ENCODE data around the gene BRWD1. TPM values are rescaled to one million over a fixed set of nuclear protein-coding genes. Genes with fewer than 3 reads are reported as not detected.

BRWD1 gene
- total and polyA plus RNA-seq, 2 of the 13 experiments (the other 11 are each of a cell fraction or from before 2014, with no cell fraction given) = 13.9 to 28.0 TPM

- BruUV-seq (replicated peaks) = no TSS peak
- Histone ChIP-seq H3K36me3 (replicated peaks in 1 of 2; ENCODE audit: control insufficient read depth in 1 of 2, insufficient read depth in 2 of 2, low read length in 2 of 2) (peaks cover 0 to 19% of the 10 kb centered on the region in 2 experiments; a peak in 3 of 5 replicates), H2AFZ (ENCODE audit: low read length) (no peak overlapping the region), H3K4me2 (ENCODE audit: low read depth, low read length) (peak overlapping the region; percentile 84; the same call in 1 of the 2 replicates), H3K27ac (ENCODE audit: extremely low read length, insufficient read depth, low read length) (no peak overlapping the region), H4K20me1 (ENCODE audit: insufficient read depth, low read length) (peaks cover 28% of the 10 kb centered on the region), H3K27me3 (ENCODE audit: control insufficient read depth in 1 of 2, insufficient read depth in 2 of 2, low read length in 2 of 2) (no peaks in the 10 kb centered on the region; a peak in 1 of 5 replicates), H3K9me3 (ENCODE audit: low read length) (no peaks in the 10 kb centered on the region), H3K9ac (ENCODE audit: insufficient read depth, low read depth, low read length) (no peak overlapping the region), H3K4me3 (replicated peaks in 1 of 3; ENCODE audit: insufficient read depth in 1 of 3, low read depth in 2 of 3, low read length in 3 of 3) (peak overlapping the region in 1 of 3 experiments; percentile 48; a peak in 1 of 6 replicates), H3K4me1 (ENCODE audit: insufficient read depth, low read length) (peaks cover 22% of the 10 kb centered on the region), H3K79me2 (ENCODE audit: insufficient read depth, low read length) (peaks cover 45% of the 10 kb centered on the region)
- FAIRE-seq (no peak), ATAC-seq (no peak), DNase-seq (ENCODE audit: low spot score) (no peak)
- in situ Hi-C loops (cut with HindIII; ENCODE audit: extremely low pct_ligation_motif_present, low pct_unique_long_range_greater_than_20kb) (no loop called here), intact Hi-C loops (cut with micrococcal nuclease; ENCODE audit: unreplicated experiment) (no loop called here)
- ChIA-PET CTCF (ENCODE audit: low intra/inter-chr PET ratio, low total read pairs) (no interaction called here), POLR2A (no interaction called here)
- WGBS (ENCODE audit: low lambda C conversion rate) = 94% methylated on average over 7 of the region's 7 CpGs
- no peak for TF ChIP-seq POGK (CRISPR knock-in tag; conservative IDR thresholded peaks at IDR 0.05)
- TF ChIP-seq SP140L (CRISPR knock-in tag; IDR thresholded peaks at IDR 0.05; ENCODE audit: borderline replicate concordance) = no peak
- no peak for TF ChIP-seq TBX3 (IDR thresholded peaks at IDR 0.05; ENCODE audit: borderline replicate concordance)
- TF ChIP-seq ZNF879 (CRISPR knock-in tag; IDR thresholded peaks at IDR 0.05) = no peak
- TF ChIP-seq ZNF280D (CRISPR knock-in tag; IDR thresholded peaks at IDR 0.05) = no peak
- no peak for TF ChIP-seq THRA (CRISPR knock-in tag; IDR thresholded peaks at IDR 0.05; ENCODE audit: borderline replicate concordance)
- TF ChIP-seq ZNF143 (CRISPR knock-in tag; IDR thresholded peaks at IDR 0.05) = no peak
- TF ChIP-seq ZNF382 (CRISPR knock-in tag; IDR thresholded peaks at IDR 0.05; ENCODE audit: borderline replicate concordance) = no peak
- TF ChIP-seq ARID5B (CRISPR knock-in tag; IDR thresholded peaks at IDR 0.05) = no peak
- TF ChIP-seq ZFP36L2 (CRISPR knock-in tag; IDR thresholded peaks at IDR 0.05) = no peak
- TF ChIP-seq CHD2 (IDR thresholded peaks at IDR 0.05; ENCODE audit: low read depth, low read length) = no peak
These were observed 2.3 kb downstream of the BRWD1 start for GRCh38 chr21:39311164-39311563.
